Osteocyte (in vitro differentiated cells): ENCODE results near the gene SPG21. TPM values are rescaled to one million over a fixed set of nuclear protein-coding genes. Genes with fewer than 3 reads are reported as not detected.

Experiments used
- DNase-seq: peaks from one replicate; pipeline ENCODE4 v3.0.0; 2021; ENCODE audit warnings: mixed read lengths; ENCODE audit not compliant: unreplicated experiment; ENCODE audit errors: extremely low spot score
- H3K27ac Mint-ChIP-seq: one replicate; pipeline ENCODE4 v1.8.0; 2021; ENCODE audit warnings: mild to moderate bottlenecking, mixed read lengths; ENCODE audit not compliant: unreplicated experiment
- H3K27me3 Mint-ChIP-seq: one replicate; pipeline ENCODE4 v1.8.0; 2021; ENCODE audit warnings: mixed read lengths; ENCODE audit not compliant: unreplicated experiment
- H3K36me3 Mint-ChIP-seq: one replicate; pipeline ENCODE4 v1.8.0; 2021; ENCODE audit warnings: mixed read lengths; ENCODE audit not compliant: unreplicated experiment
- H3K4me1 Mint-ChIP-seq: one replicate; pipeline ENCODE4 v1.8.0; 2021; ENCODE audit warnings: mixed read lengths; ENCODE audit not compliant: unreplicated experiment
- H3K4me3 Mint-ChIP-seq: one replicate; pipeline ENCODE4 v1.8.0; 2021; ENCODE audit warnings: mild to moderate bottlenecking, moderate library complexity, mixed read lengths; ENCODE audit not compliant: unreplicated experiment
- H3K9me3 Mint-ChIP-seq: one replicate; pipeline ENCODE4 v1.8.0; 2021; ENCODE audit warnings: mixed read lengths; ENCODE audit not compliant: unreplicated experiment
- total RNA-seq: library from RNA; stranded (reverse); gene quantifications from 2 replicates; pipeline ENCODE4 v1.2.1, GENCODE V29; 2021
- TF ChIP-seq, protein P1 (sequence below): fragments of 200-600 bp; sonication (generic); IDR thresholded peaks from 2 replicates; pipeline ENCODE4 v1.5.0; 2021; ENCODE audit warnings: antibody characterized with exemption, mild to moderate bottlenecking, moderate library complexity

Gene SPG21
- total RNA-seq, 1 donor from 2014 or later, result 116 TPM

DNA sequence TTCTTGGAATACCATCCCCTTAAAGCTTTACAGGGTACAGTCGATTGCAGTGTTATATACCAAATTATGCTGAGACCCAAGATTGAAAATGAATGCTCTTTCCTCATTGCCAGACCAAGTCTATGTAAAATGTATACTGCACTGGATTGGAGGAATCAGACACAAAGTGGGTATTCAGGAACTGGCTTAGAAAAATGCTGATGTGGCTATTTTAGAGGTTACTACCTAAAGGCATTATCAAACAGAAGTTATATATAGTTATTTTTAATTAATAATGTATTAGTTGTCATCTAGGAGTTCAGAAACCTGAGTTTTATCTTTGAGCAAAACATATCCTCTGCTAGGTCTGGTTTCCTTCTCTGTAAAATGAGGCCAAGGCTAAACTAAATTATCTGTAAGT is 3.6 kb upstream of the SPG21 start:
- TF ChIP-seq, protein P1, sequence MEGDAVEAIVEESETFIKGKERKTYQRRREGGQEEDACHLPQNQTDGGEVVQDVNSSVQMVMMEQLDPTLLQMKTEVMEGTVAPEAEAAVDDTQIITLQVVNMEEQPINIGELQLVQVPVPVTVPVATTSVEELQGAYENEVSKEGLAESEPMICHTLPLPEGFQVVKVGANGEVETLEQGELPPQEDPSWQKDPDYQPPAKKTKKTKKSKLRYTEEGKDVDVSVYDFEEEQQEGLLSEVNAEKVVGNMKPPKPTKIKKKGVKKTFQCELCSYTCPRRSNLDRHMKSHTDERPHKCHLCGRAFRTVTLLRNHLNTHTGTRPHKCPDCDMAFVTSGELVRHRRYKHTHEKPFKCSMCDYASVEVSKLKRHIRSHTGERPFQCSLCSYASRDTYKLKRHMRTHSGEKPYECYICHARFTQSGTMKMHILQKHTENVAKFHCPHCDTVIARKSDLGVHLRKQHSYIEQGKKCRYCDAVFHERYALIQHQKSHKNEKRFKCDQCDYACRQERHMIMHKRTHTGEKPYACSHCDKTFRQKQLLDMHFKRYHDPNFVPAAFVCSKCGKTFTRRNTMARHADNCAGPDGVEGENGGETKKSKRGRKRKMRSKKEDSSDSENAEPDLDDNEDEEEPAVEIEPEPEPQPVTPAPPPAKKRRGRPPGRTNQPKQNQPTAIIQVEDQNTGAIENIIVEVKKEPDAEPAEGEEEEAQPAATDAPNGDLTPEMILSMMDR, result no peak
- Mint-ChIP-seq H3K9me3 (no peaks in the 10 kb centered on the region), H3K27ac (peak overlapping the region; percentile 55), H3K36me3 (peaks cover 2% of the 10 kb centered on the region), H3K27me3 (no peaks in the 10 kb centered on the region), H3K4me1 (peaks cover 30% of the 10 kb centered on the region), H3K4me3 (peak overlapping the region; percentile 42)
- DNase-seq, result no peak

DNA sequence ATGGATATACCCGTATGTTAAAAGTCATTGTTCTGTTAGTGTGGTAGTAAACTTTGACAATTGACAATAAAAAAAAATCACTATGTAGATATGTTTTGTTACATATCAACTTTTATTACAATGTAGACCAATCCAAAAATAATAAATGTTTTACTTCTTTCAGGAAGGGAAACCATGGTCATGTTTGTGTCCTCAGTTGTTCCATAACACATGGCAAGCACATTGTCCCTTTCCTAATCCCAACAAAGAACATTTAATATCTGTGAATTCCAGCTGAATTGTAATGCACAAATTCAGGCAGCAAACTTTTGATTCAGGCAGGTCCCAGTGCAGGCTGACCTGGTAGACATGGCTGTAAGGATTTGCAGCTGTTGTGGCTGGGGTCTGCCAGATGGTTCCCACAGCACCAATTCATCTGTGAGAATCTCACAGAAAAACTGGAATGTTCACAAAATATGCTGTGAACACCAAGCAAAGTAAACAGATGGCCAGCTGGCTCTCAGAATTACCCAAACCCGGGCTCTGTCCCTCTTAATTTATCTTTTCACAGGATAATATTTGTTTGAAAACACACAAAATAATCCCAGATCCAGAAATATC is 1.9 kb upstream of the SPG21 start:
- no peak overlapping the region for H3K4me3 Mint-ChIP-seq
- TF ChIP-seq, protein P1, result no peak
- H3K36me3 Mint-ChIP-seq, result peaks cover 4% of the 10 kb centered on the region
- peaks cover 46% of the 10 kb centered on the region for H3K4me1 Mint-ChIP-seq
- no peaks in the 10 kb centered on the region for H3K27me3 Mint-ChIP-seq
- H3K27ac Mint-ChIP-seq, result peak overlapping the region; percentile 47
- no peaks in the 10 kb centered on the region for H3K9me3 Mint-ChIP-seq
- DNase-seq, result no peak

DNA sequence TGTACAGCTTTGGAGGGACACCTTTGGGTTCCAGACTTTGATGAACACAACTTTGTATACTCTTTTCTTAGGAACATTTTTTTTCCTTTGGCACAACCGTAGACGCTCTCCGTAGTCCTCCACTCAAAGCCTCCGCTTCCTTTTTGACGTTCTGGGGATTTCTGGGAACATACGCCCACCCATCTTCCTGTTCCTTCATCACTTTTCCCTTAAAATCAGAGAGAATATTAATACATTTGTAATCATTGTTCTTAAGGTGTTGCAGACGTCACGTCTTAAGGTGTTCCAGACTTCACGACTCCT is 405 bp upstream of the SPG21 start:
- no peaks in the 10 kb centered on the region for H3K9me3 Mint-ChIP-seq
- H3K27ac Mint-ChIP-seq, result peak overlapping the region; percentile 95
- no peak for DNase-seq
- H3K36me3 Mint-ChIP-seq, result peaks cover 7% of the 10 kb centered on the region
- H3K4me3 Mint-ChIP-seq, result peak overlapping the region; percentile 89
- TF ChIP-seq, protein P1, result no peak
- no peaks in the 10 kb centered on the region for H3K27me3 Mint-ChIP-seq
- H3K4me1 Mint-ChIP-seq, result peaks cover 53% of the 10 kb centered on the region

DNA sequence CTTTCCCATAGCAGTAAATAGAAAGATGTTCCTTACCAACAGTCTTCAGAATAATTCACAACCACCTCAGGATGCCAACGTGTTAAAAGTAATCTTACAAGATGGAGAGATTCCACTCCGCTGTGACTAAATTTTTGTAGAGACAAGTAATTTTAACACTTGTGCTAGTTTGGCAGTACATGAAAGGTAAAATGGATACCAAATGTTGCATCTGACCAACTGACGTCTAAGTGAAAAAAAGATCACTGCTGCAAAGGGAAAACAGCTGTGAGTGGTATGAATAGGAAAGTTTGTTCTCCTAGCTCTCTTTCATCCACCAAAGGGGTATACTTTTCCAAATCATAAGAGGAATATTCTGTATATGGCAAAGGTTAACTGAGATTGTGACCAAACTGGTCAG is 2.6 kb downstream of the SPG21 start:
- H3K36me3 Mint-ChIP-seq, result peaks cover 7% of the 10 kb centered on the region
- no peak overlapping the region for H3K27ac Mint-ChIP-seq
- TF ChIP-seq, protein P1, result no peak
- no peaks in the 10 kb centered on the region for H3K27me3 Mint-ChIP-seq
- peaks cover 64% of the 10 kb centered on the region for H3K4me1 Mint-ChIP-seq
- H3K4me3 Mint-ChIP-seq, result peak overlapping the region; percentile 34
- no peak for DNase-seq
- no peaks in the 10 kb centered on the region for H3K9me3 Mint-ChIP-seq

DNA sequence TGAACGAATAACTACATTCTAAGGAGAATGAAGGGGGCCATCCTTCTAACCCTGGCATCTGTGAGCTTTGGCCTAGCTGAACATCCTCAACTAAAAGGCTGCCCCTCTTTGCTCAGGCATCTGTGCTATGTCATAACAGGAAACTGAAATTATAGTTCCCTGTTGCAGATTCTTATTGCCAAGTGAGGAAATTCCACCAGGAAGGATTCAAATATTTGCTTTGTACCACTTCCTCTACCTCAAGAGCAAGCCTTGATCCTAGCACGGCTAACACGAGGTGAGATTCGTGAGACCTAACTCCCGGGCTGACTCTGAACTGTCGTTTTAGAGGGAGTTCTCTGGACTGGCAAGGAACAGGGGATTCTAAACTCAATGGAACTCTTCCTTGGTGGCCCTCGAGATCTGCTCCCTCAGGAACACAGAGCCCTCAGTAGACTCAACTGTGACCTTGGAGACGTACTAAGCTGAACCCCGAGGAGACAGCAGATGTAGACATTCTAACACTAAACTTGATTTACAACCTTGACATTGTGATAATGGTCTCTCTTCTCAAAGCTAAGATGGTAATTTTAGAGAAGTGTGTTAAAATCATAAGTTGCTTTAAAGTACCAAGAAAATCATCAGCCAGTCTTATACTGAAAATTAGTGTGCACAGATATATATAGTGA is 4.2 kb downstream of the SPG21 start:
- TF ChIP-seq, protein P1, result no peak
- peaks cover 57% of the 10 kb centered on the region for H3K4me1 Mint-ChIP-seq
- H3K36me3 Mint-ChIP-seq, result peaks cover 12% of the 10 kb centered on the region
- H3K27ac Mint-ChIP-seq, result peak overlapping the region; percentile 89
- no peak for DNase-seq
- no peak overlapping the region for H3K4me3 Mint-ChIP-seq
- H3K9me3 Mint-ChIP-seq, result no peaks in the 10 kb centered on the region
- H3K27me3 Mint-ChIP-seq, result no peaks in the 10 kb centered on the region
